Trophoblast cell (in vitro differentiated cells and primary cell): Measurements from ENCODE around the gene THRA.

Experiments used
- DNase-seq, 2 donors: peaks; one replicate each; pipeline ENCODE4 v3.0.0-alpha.2; 2016
- H2AFZ ChIP-seq: 2 replicates; pipeline ENCODE4 v1.6.1; 2013; ENCODE audit warnings: low read length, moderate library complexity, mild to moderate bottlenecking; ENCODE audit not compliant: insufficient read depth, poor library complexity
- H2AK5ac ChIP-seq: 2 replicates; pipeline ENCODE4 v1.6.1; 2013; ENCODE audit warnings: mild to moderate bottlenecking, low read length
- H2BK120ac ChIP-seq: 2 replicates; pipeline ENCODE4 v1.6.1; 2013; ENCODE audit warnings: low read length, mild to moderate bottlenecking, moderate library complexity; ENCODE audit not compliant: insufficient read depth, poor library complexity
- H2BK12ac ChIP-seq: 2 replicates; pipeline ENCODE4 v1.6.1; 2013; ENCODE audit warnings: mild to moderate bottlenecking, low read length, moderate library complexity
- H2BK5ac ChIP-seq: 2 replicates; pipeline ENCODE4 v1.6.1; 2013; ENCODE audit warnings: low read length, low read depth, moderate library complexity, mild to moderate bottlenecking; ENCODE audit not compliant: poor library complexity
- H3K14ac ChIP-seq: 2 replicates; pipeline ENCODE4 v1.6.1; 2013; ENCODE audit warnings: mild to moderate bottlenecking, low read length
- H3K18ac ChIP-seq: 2 replicates; pipeline ENCODE4 v1.6.1; 2013; ENCODE audit warnings: mild to moderate bottlenecking, low read length
- H3K23ac ChIP-seq: 2 replicates; pipeline ENCODE4 v1.6.1; 2013; ENCODE audit warnings: low read length
- H3K27ac ChIP-seq: 2 replicates; pipeline ENCODE4 v1.5.1; 2013; ENCODE audit warnings: low read depth, mild to moderate bottlenecking, inconsistent platforms, low read length, moderate library complexity
- H3K27me3 ChIP-seq: 2 replicates; pipeline ENCODE4 v1.6.1; 2013; ENCODE audit warnings: inconsistent platforms, mild to moderate bottlenecking, low read length, moderate library complexity; ENCODE audit not compliant: insufficient read depth
- H3K36me3 ChIP-seq, 2 experiments: 1 replicate in 1 of 2; 2 replicates in 1 of 2; pipeline ENCODE4 v1.6.1; 2013; ENCODE audit warnings: low read length in 2 of 2, mild to moderate bottlenecking in 2 of 2, moderate library complexity in 1 of 2; ENCODE audit not compliant: insufficient read depth in 2 of 2, control insufficient read depth in 1 of 2
- H3K4ac ChIP-seq: 2 replicates; pipeline ENCODE4 v1.6.1; 2013; ENCODE audit warnings: low read depth, mild to moderate bottlenecking, low read length, moderate library complexity
- H3K4me1 ChIP-seq, 2 experiments: 1 replicate in 1 of 2; 2 replicates in 1 of 2; pipeline ENCODE4 v1.6.1; 2013; ENCODE audit warnings: low read length in 2 of 2, mild to moderate bottlenecking in 2 of 2, moderate library complexity in 1 of 2; ENCODE audit not compliant: insufficient read depth in 2 of 2, control insufficient read depth in 1 of 2
- H3K4me2 ChIP-seq: 2 replicates; pipeline ENCODE4 v1.6.1; 2013; ENCODE audit warnings: inconsistent platforms, mild to moderate bottlenecking, low read length, moderate library complexity
- H3K4me3 ChIP-seq: 2 replicates; pipeline ENCODE4 v1.5.1; 2013; ENCODE audit warnings: mild to moderate bottlenecking, low read depth, low read length, inconsistent platforms
- H3K79me1 ChIP-seq: one replicate; pipeline ENCODE4 v1.6.1; 2013; ENCODE audit warnings: low read length
- H3K79me2 ChIP-seq: 2 replicates; pipeline ENCODE4 v1.6.1; 2013; ENCODE audit warnings: low read length, mild to moderate bottlenecking; ENCODE audit not compliant: control insufficient read depth, insufficient read depth, poor library complexity
- H3K9ac ChIP-seq: 2 replicates; pipeline ENCODE4 v1.6.1; 2013; ENCODE audit warnings: mild to moderate bottlenecking, low read length
- H3K9me3 ChIP-seq: 2 replicates; pipeline ENCODE4 v1.6.1; 2013; ENCODE audit warnings: low read depth, mild to moderate bottlenecking, control low read depth, inconsistent platforms, low read length; ENCODE audit not compliant: insufficient read depth
- H4K12ac ChIP-seq: 2 replicates; pipeline ENCODE4 v1.6.1; 2013; ENCODE audit warnings: low read depth, mild to moderate bottlenecking, low read length, moderate library complexity
- H4K8ac ChIP-seq: 2 replicates; pipeline ENCODE4 v1.6.1; 2013; ENCODE audit warnings: low read depth, mild to moderate bottlenecking, low read length, moderate library complexity
- H4K91ac ChIP-seq: one replicate; pipeline ENCODE4 v1.6.1; 2013; ENCODE audit warnings: low read depth, mild to moderate bottlenecking, low read length, moderate library complexity
- WGBS: extraction: QIAGEN DNeasy Blood & Tissue Kit; methylation state at CpG from one replicate; pipeline ENCODE4 v1.1.7; 2013; ENCODE audit warnings: missing lambda C conversion rate; ENCODE audit not compliant: insufficient read length, insufficient coverage; ENCODE audit errors: extremely low coverage; 5-methylcytosine and 5-hydroxymethylcytosine counted together

THRA gene

GRCh38 chr17:40112718-40113109, 49.9 kb downstream of the THRA start:
- Histone ChIP-seq H3K4me2 (no peak overlapping the region), H3K4me1 (peaks cover 27 to 35% of the 10 kb centered on the region in 2 experiments), H3K27me3 (no peaks in the 10 kb centered on the region), H2AFZ (peak overlapping the region; percentile 72), H2BK12ac (peak overlapping the region; percentile 91), H4K91ac (peak overlapping the region; percentile 61), H3K4me3 (no peak overlapping the region), H4K12ac (no peak overlapping the region), H2BK5ac (no peak overlapping the region), H2BK120ac (peak overlapping the region; percentile 64), H3K14ac (no peak overlapping the region), H3K9me3 (peaks cover 1% of the 10 kb centered on the region), H3K36me3 (no peaks in the 10 kb centered on the region), H3K9ac (no peak overlapping the region), H3K23ac (no peak overlapping the region), H3K27ac (no peak overlapping the region), H2AK5ac (peak overlapping the region; percentile 71), H3K79me2 (no peaks in the 10 kb centered on the region), H4K8ac (peak overlapping the region; percentile 25), H3K4ac (no peak overlapping the region), H3K18ac (no peak overlapping the region), H3K79me1 (peaks cover 21% of the 10 kb centered on the region)
- WGBS, result no CpG with 5 or more reads among the region's 4 CpGs
- DNase-seq, result no peak

DNA sequence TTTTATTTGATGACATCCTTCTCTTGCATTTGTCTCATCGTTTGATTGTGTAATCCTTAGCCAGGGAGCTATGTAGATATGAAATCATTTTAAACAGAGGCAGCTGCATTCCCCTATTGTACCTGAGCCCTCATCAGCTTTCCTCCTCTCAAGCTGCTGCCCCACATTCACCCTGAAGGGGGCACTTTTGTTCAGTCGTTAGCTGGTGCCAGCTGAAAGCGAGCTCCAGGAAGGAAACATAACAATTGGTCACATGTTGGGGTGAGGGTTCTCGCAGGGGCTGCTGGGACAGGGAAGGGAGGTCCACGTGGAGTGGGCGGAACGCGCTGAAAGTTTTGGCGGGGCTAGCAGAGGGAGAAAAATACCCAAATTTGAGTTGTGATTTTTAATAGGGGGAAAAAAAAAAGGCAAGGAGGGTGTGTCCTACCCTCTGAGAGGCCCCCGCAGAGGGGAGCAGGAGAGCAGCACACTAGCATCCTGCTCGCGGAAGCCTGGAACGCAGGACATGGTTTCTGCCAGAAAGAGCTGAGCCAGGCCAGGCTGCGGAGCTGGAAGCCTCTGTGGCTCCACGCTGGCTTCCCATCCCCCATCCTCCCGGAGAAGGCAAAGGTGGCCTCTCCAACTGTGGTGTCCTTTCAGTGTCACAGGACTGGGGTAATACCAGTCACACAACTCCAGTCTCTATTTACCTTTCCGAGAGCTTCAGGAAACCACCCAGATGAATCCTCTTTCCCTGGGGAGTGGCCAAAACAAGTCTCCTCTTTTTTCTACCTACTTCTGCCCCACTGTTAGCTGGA, 50.5 kb downstream of the THRA start:
- Histone ChIP-seq H3K4me3 (peak overlapping the region; percentile 17), H2AK5ac (no peak overlapping the region), H3K18ac (peak overlapping the region; percentile 44), H2BK5ac (peak overlapping the region; percentile 86), H3K79me1 (peaks cover 15% of the 10 kb centered on the region), H3K4ac (peak overlapping the region; percentile 28), H2BK12ac (peak overlapping the region; percentile 21), H3K9ac (peak overlapping the region; percentile 23), H4K12ac (peak overlapping the region; percentile 37), H3K14ac (peak overlapping the region; percentile 45), H2BK120ac (peak overlapping the region; percentile 59), H4K91ac (peak overlapping the region; percentile 78), H3K9me3 (peaks cover 1% of the 10 kb centered on the region), H2AFZ (peak overlapping the region; percentile 30), H3K79me2 (no peaks in the 10 kb centered on the region), H3K27ac (peak overlapping the region; percentile 94), H3K36me3 (no peaks in the 10 kb centered on the region), H3K27me3 (no peaks in the 10 kb centered on the region), H3K23ac (no peak overlapping the region), H4K8ac (peak overlapping the region; percentile 73), H3K4me2 (peak overlapping the region; percentile 60), H3K4me1 (peaks cover 23 to 32% of the 10 kb centered on the region in 2 experiments)
- DNase-seq, result peak; percentile 92 to 97
- WGBS, result no CpG with 5 or more reads among the region's 17 CpGs

- DNase-seq, result peak in 1 of 2 donors; percentile 66
These were observed 51.1 kb downstream of the THRA start for GRCh38 chr17:40113907-40114245.

GRCh38 chr17:40115101-40115436, 52.3 kb downstream of the THRA start:
- H4K12ac ChIP-seq, result no peak overlapping the region
- no peak overlapping the region for H3K4me3 ChIP-seq
- H3K36me3 ChIP-seq, result no peaks in the 10 kb centered on the region
- peaks cover 23 to 31% of the 10 kb centered on the region in 2 experiments for H3K4me1 ChIP-seq
- no peak overlapping the region for H4K91ac ChIP-seq
- H4K8ac ChIP-seq, result no peak overlapping the region
- no peak for DNase-seq
- H3K9me3 ChIP-seq, result peaks cover 1% of the 10 kb centered on the region
- H2AK5ac ChIP-seq, result no peak overlapping the region
- H2BK5ac ChIP-seq, result peak overlapping the region; percentile 37
- peak overlapping the region; percentile 36 for H2BK120ac ChIP-seq
- H2BK12ac ChIP-seq, result no peak overlapping the region
- peak overlapping the region; percentile 94 for H3K27ac ChIP-seq
- H3K4ac ChIP-seq, result no peak overlapping the region
- peak overlapping the region; percentile 28 for H3K14ac ChIP-seq
- H3K18ac ChIP-seq, result no peak overlapping the region
- no peaks in the 10 kb centered on the region for H3K79me2 ChIP-seq
- H3K23ac ChIP-seq, result no peak overlapping the region
- H3K4me2 ChIP-seq, result peak overlapping the region; percentile 60
- no peaks in the 10 kb centered on the region for H3K27me3 ChIP-seq
- WGBS, result no CpG with 5 or more reads among the region's 2 CpGs
- H3K79me1 ChIP-seq, result peaks cover 15% of the 10 kb centered on the region
- no peak overlapping the region for H3K9ac ChIP-seq
- H2AFZ ChIP-seq, result no peak overlapping the region

More at GRCh38 chr17:40113907-40114245, 51.1 kb downstream of the THRA start:
- no peaks in the 10 kb centered on the region for H3K36me3 ChIP-seq
- peaks cover 1% of the 10 kb centered on the region for H3K9me3 ChIP-seq
- H3K4ac ChIP-seq, result peak overlapping the region; percentile 28
- no peak overlapping the region for H2AK5ac ChIP-seq
- no peak overlapping the region for H4K12ac ChIP-seq
- H2BK5ac ChIP-seq, result peak overlapping the region; percentile 86
- H3K4me3 ChIP-seq, result no peak overlapping the region
- H3K9ac ChIP-seq, result no peak overlapping the region
- H3K27ac ChIP-seq, result peak overlapping the region; percentile 94
- no peak overlapping the region for H2BK12ac ChIP-seq
- peaks cover 23 to 31% of the 10 kb centered on the region in 2 experiments for H3K4me1 ChIP-seq
- H4K91ac ChIP-seq, result peak overlapping the region; percentile 78
- no CpG with 5 or more reads among the region's 5 CpGs for WGBS
- H3K27me3 ChIP-seq, result no peaks in the 10 kb centered on the region
- no peaks in the 10 kb centered on the region for H3K79me2 ChIP-seq
- H3K79me1 ChIP-seq, result peaks cover 15% of the 10 kb centered on the region
- H3K14ac ChIP-seq, result peak overlapping the region; percentile 58
- peak overlapping the region; percentile 60 for H3K4me2 ChIP-seq
- no peak overlapping the region for H3K23ac ChIP-seq
- peak overlapping the region; percentile 38 for H2AFZ ChIP-seq
- peak overlapping the region; percentile 75 for H2BK120ac ChIP-seq
- H3K18ac ChIP-seq, result no peak overlapping the region
- peak overlapping the region; percentile 73 for H4K8ac ChIP-seq
